T1000 (cell line): ENCODE data around the gene PCNX3.
"Not testable (repeated sequence)": the region's sequence is repeated elsewhere in the genome, so short reads cannot be mapped to it uniquely, and the experiment has no call there.

Experiments used
- DNase-seq: peaks from one replicate; lab custom pipeline; 2025; ENCODE audit warnings: mixed read lengths; lab: John Stamatoyannopoulos, UW

Gene PCNX3

DNA sequence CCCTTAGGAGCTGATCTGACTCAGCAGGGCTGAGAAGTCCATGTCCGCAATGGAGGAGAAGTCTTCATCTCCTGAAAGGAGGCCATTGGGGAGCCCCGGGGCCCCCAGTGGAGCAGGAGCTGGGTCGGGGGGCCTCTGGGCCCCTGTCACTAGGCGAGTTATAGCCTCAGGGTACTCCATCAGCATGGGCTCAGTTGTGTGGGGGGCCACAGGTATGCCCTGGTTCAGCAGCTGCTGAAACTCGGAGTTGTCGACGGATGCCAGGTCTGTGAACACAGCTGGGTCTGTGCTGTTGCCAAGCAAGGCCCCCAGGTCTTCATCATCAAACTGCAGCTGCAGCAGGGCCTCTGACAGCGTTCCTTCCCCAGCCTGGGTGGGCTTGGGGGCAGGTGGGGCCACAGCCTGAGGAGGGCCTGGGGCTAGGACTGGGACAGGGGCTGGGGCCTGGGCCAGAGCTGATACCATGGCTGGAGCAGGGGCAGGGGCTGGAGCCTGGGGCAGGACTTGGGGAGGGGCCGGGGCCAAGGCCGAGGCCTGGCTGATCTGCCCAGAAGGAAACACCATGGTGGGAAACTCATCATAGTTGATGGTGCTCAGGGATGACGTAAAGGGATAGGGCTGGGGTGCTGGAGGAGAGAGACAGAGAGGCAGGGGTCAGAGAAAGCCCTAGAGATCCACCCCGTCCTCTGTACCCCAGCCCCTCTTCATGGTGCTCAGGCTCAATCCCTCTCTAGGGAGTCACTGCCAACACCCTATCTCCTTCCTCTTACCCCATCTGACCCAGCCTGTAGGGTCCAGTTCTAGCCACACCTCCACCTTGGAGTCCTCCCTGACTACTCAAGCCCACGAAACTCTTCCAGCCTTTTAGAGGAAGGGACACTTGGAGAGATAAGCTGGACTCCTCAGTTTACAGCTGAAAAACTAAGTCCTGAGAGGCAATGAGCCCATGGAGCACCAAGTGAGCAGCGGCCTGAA, 39.1 kb downstream of the PCNX3 start:
- no peak for DNase-seq

DNA sequence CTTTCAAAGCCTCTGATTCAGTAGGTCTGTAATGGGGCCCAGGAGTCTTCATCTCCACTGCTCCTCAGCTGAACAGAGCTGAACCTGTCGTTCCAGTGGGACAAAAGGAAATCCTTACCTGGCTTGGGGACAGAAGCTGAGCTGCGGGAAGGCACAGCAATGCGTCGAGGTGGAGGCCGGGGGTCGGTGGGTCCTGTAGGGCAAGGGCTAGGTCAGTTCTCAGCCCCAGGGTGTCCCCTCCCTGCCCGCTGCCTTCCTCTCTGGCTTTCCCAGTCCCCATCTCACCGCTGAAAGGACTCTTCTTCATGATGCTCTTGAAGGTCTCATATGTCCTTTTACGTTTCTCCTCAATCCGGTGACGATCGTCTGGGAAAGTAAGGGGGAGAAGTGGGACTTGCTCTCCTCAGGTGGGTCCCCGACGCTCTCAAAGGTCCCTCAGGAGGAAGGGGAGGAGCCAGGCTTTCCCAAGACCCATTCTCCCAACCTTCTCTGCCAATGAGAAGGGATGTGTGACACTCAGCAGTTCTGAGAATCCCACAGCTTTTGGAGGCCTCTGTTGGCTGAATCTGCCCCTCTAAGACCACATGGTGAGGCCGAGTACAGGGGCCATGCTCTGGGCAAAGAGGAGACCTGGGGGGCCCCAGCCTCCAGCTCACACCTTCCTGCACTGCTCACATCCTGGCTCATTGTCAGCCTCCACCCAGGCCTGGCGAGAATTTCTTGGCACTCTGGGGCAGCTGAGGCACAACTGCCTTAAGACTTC, 40.2 kb downstream of the PCNX3 start:
- no peak for DNase-seq

DNA sequence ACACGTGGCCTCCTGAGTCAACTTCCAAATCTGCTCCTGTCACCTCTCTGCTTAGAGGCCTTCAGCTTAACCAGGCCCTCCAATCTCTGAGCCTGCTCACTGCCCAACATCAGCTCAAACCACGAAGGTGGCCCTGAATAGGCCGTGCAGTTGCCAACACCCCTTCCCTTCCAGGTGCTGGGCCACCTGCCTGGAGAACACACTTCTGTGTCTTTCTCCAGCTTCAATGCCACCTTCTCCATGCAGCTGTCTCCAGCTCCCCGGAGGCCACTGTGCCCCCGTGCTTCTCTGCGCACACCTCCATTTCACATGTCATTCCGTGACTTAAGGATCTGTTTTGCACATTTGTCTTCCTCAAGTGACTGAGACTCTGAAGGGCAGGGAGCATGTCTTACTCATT, 41.9 kb downstream of the PCNX3 start:
- DNase-seq, result no peak

DNA sequence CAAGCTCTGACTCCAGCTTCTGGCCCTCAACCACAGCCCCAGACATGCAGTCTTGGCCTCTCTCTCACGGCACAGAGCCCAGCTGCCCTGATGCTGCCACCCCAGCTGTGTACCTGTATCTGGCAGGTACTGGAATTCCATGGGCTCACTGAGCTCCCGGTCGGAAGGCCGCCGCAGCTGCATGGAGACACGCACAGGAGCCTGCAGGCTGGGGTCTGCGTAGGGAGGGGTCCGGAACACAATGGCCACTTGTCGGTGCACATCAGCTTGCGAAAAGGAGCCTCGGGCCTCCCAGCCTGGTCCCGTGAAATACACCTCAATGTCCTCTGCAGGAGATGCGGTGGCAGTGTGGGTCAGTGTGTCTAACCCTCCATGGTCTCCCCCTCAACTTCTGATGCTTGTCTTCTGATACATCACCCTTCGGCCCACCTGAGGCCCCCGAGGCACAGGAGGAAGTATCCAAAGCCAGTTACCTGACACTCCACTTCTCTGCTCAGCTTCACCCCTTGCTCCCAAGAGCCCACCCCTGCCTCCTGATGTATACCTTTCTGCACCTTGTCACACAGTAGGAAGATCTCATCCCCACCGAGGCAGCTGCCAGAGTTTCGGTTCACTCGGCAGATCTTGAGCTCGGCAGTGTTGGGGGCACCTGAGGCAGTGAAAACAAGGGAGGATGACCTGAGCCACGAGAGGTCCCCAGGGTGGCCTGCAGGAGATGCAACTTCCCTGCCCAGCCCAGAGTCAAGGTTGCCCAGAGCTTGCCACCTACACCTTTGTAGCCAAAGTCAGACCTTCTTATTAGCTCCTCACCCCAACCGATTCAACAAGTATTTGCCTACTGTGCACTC, 42.8 kb downstream of the PCNX3 start:
- no peak for DNase-seq

DNA sequence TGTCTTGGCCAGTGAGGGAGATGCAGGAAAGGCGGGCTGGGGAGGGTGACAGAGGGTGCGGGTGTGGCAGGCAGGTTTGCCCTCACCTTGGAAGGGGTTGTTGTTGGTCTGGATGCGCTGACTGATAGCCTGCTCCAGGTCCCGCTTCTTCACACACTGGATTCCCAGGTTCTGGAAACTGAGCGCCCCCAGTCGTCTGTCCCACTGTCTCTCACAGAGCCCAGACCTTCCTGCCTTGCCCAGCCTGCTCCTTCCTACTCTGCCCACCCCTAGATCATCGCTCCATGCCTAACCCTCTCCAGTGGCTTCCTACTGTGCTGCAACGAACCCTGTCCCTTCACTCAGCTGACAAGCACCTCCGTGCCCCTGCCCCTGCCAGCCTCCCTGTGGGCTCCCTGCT, 44.5 kb downstream of the PCNX3 start:
- DNase-seq, result no peak

DNA sequence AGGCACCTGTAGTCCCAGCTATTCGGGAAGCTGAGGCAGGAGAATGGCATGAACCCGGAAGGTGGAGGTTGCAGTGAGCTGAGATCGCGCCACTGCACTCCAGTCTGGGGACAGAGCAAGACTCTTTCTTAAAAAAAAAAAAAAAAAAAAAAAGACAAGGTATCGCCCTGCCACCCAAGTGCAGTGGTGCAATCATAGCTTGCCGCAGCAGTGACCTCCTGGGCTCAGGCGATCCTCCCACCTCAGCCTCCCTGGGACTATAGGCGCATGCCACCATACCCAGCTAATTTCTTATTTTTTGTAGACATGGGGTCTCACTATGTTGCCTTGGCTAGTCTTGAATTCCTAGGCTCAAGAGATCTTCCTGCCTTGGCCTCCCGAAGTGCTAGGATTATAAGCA, 45.3 kb downstream of the PCNX3 start:
- not testable (repeated sequence) for DNase-seq

DNA sequence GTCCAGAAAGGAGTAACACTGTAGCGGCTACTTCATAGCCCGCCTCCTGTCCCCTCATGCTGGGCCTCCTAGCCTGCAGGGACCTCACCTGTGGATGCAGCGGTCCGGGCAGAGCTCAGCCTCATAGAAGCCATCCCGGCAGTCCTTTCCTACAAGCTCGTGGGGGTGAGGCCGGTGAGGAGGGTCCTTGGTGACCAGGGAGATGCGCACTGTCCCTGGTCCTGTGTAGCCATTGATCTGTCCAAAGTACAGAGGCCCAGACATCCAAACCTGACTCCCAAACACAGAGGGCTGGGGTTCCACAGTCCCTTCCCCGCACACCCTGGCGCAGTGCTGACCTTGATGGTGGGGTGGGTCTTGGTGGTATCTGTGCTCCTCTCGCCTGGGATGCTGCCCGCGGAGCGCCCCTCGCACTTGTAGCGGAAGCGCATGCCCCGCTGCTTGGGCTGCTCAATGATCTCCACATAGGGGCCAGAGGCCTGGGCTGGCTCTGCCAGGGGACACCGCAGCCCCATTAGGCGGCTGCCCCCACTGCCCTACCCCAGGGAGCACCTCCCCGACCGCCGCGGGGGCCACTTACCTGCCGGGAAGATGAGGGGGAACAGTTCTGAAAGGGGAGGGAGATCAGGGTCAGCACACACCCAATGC, 46.1 kb downstream of the PCNX3 start:
- DNase-seq, result no peak

DNA sequence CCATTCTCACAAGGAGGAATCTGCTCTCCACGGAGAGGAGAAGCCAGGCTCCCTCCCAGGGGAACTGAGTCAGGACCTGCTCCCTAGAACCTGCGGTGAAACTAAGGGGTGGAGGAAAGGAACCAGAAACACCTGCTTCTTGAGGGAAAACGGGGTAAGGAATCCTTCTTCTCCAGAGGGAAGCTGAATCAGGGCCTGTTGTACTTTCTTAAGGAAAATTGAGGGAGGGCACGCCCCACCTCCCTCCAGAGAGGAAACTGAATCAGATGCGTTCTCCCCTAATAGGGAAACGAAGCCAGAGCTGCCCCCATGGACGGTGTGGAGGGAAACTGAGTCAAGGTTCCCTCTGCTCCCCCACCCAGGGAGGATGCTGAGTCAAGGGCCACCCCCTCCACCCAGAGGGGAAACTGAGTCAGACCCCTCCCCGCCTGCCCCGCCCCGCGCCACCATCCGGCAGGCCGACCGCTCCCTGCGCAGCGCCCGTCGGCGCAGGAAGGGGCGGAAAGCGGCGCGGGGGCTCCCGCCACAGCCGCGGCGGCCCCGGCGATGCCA, 46.7 kb downstream of the PCNX3 start:
- DNase-seq, result no peak

DNA sequence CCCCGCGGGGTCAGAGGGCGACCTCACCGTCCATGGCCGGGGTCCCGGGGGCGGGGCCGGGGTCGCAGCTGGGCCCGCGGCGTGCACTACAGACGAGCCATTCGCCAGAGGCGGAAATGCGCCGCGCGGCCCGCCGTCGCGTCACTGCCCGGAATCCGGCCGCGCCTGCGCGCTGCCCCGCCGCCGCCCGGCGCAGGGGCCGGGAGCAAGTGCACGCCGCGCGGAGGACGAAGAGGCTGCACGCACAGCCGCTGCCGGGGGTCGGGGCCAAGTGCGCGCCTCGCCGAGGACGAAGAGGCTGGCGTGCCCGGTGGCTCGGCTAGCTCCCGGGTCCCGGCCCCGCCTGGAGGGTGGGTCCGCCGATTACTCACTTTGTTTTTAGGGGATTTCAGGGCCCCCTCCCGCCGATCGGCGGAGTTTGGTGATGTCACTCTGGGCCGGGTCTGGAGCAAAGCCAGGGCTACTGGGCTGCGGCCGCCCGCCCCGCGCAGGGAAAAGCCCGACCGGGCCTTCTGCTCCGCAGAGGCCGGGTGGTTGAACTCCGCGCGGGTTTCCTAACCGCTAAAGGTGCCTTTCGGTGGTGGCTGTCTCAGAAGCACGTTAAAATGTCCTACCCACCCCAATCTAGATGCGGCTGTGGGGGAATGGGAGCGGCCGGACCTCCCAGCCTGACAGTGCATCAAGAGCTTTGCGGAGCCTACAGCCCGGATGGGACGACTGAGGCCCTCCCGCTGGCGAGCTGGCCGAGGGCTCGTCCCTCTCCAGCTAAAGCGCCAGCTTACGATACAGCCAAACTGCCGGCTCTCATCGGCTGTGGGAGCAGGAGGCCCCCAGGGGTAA, 47.4 kb downstream of the PCNX3 start, which contains the start of gene RELA:
Gene RELA, minus strand, starts transcription at position 118 of the 840 bp plus-strand sequence. Its CDS starts 84 bp downstream, at position 34.
- peak; percentile 96 for DNase-seq

DNA sequence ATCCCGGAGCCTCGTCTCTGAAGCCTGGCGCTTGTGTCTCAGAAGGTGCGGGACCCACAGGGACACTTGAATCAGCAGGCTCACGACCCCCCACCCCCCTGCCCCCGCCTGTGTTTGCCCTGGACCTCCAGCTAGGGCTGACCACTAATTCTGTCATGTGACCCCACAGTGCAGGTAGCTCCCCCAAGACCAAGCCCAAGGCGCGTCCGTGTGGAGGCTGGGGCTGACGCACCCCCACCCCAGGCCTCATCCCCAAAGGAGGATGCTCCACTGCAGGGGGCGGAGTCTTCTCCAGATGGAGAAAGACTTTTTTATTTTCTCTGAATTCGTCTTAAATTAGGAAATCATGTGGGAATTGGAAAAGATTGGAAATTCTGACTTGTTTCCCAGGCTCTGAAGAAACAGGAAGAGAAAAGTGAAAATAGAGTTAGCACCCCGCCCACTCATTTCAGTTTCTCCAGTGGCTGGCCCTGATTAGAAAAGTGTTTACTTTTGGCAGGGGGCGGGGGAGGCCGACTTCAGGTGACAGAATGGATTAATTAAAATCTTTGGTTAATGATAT, 48.1 kb downstream of the PCNX3 start:
- DNase-seq, result no peak

DNA sequence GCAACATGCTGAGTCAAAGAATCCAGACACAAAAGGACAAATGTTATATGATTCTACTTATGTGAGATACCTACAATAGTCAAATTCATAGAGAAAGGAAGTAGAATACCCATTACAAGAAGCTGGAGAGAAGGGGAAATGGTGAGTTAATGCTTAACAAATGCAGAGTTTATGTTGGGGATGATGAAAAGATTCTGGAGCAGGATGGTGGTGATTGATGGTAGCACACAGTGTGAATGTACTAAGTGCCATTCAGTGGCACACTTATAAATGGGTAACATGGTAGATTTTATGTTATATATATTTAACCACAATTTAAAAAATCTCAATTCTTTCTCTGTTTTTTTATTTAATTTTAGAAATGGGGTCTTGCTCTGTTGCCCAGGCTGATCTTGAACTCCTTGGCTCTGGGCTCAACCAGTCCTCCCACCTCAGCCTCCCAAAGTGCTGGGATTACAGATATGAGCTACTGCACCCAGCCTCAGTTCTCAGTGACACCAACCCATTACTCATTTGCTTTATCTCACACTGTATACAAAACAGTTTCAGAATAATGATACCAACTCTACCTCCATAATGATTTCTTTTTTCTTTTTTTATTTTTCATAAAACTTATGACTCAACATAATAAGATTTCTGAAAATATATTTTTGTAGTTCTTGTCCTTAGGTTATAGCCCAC, 56.7 kb downstream of the PCNX3 start:
- DNase-seq, result no peak

DNA sequence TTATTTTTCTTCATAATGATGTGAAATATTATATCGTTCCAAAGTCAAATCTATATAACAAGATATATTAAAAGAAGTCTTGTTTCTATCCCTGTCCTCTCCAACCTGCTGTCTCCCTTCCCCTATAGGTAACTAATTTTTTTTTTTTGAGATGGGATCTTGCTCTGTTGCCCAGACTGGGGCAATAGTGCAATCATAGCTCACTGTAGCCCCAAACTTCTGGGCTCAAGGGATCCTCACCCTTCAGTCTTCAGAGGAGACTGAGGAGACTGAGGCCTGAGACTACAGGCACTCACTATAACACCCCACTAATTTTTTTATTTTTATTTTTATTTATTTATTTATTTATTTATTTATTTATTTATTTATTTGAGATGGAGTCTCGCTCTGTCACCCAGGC, 57.4 kb downstream of the PCNX3 start:
- DNase-seq, result no peak

DNA sequence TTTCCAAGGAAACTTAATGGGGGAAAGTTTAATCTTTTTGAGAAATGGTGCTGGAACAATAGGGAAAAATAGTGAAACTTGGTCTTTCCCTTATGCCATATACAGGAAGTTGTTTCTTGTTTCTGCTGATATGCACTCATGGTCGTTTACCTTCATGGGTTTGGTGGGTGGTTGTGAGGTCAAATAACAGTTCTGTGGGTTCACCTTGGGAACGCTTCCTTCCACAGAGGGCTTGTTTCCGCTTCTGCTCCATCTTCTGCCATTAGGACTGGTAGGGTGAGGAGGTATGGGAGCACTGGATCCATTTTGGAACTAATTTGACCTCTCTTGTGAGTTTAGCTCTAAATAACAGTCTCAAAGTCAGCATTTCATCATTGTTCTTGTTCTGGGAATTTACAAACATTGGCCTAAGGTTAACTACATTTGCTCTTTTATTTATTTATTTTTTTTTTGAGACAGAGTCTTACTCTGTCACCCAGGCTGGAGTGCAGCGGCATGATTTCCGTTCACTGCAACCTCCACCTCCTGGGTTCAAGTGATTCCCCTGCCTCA, 64.7 kb downstream of the PCNX3 start:
- DNase-seq, result no peak

DNA sequence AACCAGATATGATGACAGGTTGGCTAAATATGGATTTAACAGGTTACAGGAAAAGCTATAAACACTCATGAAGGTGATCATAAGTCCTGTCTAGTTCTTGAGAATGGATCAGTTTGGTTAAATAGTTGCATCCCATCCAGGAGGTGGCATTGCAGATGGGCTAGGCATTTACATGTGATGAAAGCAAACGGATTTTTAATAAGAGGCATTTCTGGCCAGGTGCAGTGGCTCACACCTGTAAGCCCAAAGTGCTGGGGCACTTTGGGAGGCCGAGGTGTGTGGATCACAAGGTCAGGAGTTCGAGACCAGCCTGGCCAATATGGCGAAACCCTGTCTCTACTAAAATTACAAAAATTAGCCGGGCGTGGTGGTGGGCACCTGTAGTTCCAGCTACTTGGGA, 67.9 kb downstream of the PCNX3 start:
- not testable (repeated sequence) for DNase-seq

DNA sequence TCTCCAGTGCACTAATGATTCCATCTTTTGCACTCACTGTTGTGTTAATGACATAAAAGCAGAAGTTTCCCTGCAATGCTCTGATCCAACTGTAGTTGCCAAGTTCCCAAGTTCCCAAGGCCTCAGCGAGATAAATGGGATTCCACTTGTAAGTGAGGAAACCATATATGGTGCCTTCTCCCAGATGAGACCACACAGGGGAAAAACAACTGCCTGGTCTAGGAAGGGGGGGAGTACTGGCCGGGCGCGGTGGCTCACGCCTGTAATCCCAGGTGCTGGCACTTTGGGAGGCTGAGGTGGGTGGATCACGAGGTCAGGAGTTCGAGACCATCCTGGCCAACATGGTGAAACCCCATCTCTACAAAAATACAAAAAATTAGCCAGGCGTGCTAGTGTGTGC, 70.4 kb downstream of the PCNX3 start:
- DNase-seq, result no peak
